Measurements from ENCODE around the gene DVL1. TPM values are rescaled to one million over a fixed set of nuclear protein-coding genes. Genes with fewer than 3 reads are reported as not detected.

The DVL1 gene
- total and polyA plus RNA-seq, 2 of the 13 experiments (the other 11 are each of a cell fraction or from before 2014, with no cell fraction given), result 30.8 to 60.4 TPM

DNA sequence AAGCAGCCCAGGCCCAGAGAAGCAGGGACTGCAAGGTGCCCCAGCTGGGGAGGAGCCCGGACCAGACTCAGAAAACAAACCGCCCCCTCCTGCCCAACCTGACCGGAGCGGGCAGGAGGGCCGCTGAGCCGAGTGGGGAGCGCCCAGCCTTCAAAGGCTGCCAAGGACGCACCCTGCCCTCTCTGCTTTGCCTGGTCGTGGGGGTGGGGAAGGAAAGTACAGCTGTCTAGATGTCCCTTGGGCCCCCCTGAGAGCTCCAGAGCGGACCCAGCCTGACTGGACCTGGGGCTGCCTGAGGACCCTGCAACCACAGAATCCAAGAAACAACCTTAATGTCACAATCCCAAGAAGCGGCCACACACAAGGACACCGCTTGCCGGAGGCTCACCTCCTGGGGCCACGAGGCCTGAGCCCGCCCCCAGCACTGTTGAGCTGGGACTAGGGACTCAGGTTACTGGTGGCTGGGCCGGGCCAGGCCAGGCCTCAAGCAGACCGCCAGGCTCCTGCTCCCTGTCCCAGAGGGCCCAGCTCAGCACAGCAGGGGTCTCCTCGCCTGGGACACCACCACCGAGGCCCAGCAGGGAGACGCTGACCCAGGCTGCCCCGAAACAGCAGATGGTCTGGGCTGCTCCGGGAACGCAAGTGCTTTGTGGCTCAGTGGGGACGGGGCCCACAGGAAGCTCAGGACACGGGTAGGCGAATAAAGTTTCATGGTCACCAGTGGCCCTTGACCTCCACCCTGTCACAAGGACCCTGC lies 1.4 kb downstream of the DVL1 start (continued):
- peak in 1 of 2 experiments; percentile 47; a peak in 1 of 4 replicates for TF ChIP-seq POLR2A (IDR thresholded peaks at IDR 0.05; ENCODE audit: insufficient read depth in 1 of 2, low read depth in 2 of 2, low read length in 2 of 2)
- TF ChIP-seq PHF21A (CRISPR knock-in tag; IDR thresholded peaks at IDR 0.05), result peak; percentile 80; the same call in 1 of the 2 replicates
- peak; percentile 85; the same call in 1 of the 2 replicates for TF ChIP-seq SNAI1 (CRISPR knock-in tag; IDR thresholded peaks at IDR 0.05; ENCODE audit: borderline replicate concordance)
- TF ChIP-seq PCBP2 (optimal IDR thresholded peaks at IDR 0.05; ENCODE audit: low read depth, low read length, poor library complexity, severe bottlenecking), result no peak
- TF ChIP-seq, protein P1, sequence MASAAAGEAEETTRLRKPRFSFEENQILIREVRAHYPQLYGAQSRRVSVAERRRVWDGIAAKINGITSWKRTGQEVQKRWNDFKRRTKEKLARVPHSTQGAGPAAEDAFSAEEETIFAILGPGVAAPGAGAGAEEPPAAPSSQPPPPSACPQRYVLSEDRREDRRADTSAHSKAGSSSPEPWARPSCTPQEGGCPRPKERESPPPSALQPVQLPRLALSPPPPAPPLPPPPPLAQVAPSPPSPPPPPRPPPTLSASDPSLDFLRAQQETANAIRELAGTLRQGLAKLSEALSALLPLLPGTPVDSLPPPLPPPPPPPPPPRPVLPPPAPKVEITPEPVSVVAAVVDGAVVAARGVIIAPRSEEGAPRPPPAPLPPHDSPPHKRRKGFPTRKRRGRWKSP (CRISPR knock-in tag; IDR thresholded peaks at IDR 0.05), result 0 out of 2 replicates have a peak, but pooled peaks have one; percentile 36
- peak; percentile 38; the same call in 1 of the 2 replicates for TF ChIP-seq KMT2B (CRISPR knock-in tag; IDR thresholded peaks at IDR 0.05)
- 0 out of 2 replicates have a peak, but pooled peaks have one; percentile 28 for TF ChIP-seq KDM6A (CRISPR knock-in tag; IDR thresholded peaks at IDR 0.05; ENCODE audit: low read depth)
- TF ChIP-seq CTCF (CRISPR knock-in tag; IDR thresholded peaks at IDR 0.05), result no peak; the same call in 1 of the 2 replicates
- peak; percentile 64; the same call in 1 of the 2 replicates for TF ChIP-seq ZNF788 (CRISPR knock-in tag; IDR thresholded peaks at IDR 0.05; ENCODE audit: borderline replicate concordance)
- no peak for TF ChIP-seq ZNF510 (CRISPR knock-in tag; IDR thresholded peaks at IDR 0.05; ENCODE audit: low read depth)
- TF ChIP-seq ZNF136 (CRISPR knock-in tag; IDR thresholded peaks at IDR 0.05; ENCODE audit: low read depth), result peak; percentile 78; the same call in 1 of the 2 replicates
- no peak for TF ChIP-seq GTF2F1 (IDR thresholded peaks at IDR 0.05; ENCODE audit: low read length)
- peak; percentile 47 for TF ChIP-seq GATAD2A (CRISPR knock-in tag; IDR thresholded peaks at IDR 0.05)
- no peak for TF ChIP-seq RARG (CRISPR knock-in tag; IDR thresholded peaks at IDR 0.05; ENCODE audit: low read depth)
- TF ChIP-seq MXD3 (CRISPR knock-in tag; IDR thresholded peaks at IDR 0.05), result no peak
- no peak for TF ChIP-seq LCORL (IDR thresholded peaks at IDR 0.05)
- 0 out of 2 replicates have a peak, but pooled peaks have one; percentile 26 for TF ChIP-seq LCORL (CRISPR knock-in tag; IDR thresholded peaks at IDR 0.05)
- 0 out of 3 replicates have a peak, but pooled peaks have one; percentile 24 for TF ChIP-seq MXI1 (IDR thresholded peaks at IDR 0.05; ENCODE audit: borderline replicate concordance, low read depth, low read length)
- TF ChIP-seq ZNF816 (CRISPR knock-in tag; IDR thresholded peaks at IDR 0.05; ENCODE audit: borderline replicate concordance), result no peak
- peak; percentile 31 for TF ChIP-seq RXRB (CRISPR knock-in tag; IDR thresholded peaks at IDR 0.05; ENCODE audit: borderline replicate concordance)
- TF ChIP-seq DZIP1 (CRISPR knock-in tag; IDR thresholded peaks at IDR 0.05), result 0 out of 2 replicates have a peak, but pooled peaks have one; percentile 47
- TF ChIP-seq CREB1 (IDR thresholded peaks at IDR 0.05), result no peak
- peak; percentile 54; the same call in 1 of the 2 replicates for TF ChIP-seq CREB1 (CRISPR knock-in tag; IDR thresholded peaks at IDR 0.05)
- no peak for TF ChIP-seq ZBTB43 (CRISPR knock-in tag; conservative IDR thresholded peaks at IDR 0.05)

All from HepG2 (cell line).